WI38 (cell line): ENCODE results near the gene LAMC1.

Experiments
- H3K4me3 ChIP-seq: 2 replicates; pipeline ENCODE4 v1.5.1; 2011; ENCODE audit warnings: low read depth, mild to moderate bottlenecking, control low read depth, low read length
- CTCF ChIP-seq: IDR thresholded peaks from 2 replicates; pipeline ENCODE4 v1.5.1; 2012; ENCODE audit warnings: low read depth, mild to moderate bottlenecking, control low read depth, low read length

Gene LAMC1

GRCh38 chr1:183178545-183178944 is 155.3 kb downstream of the LAMC1 start:
- no peak overlapping the region for H3K4me3 ChIP-seq
- TF ChIP-seq CTCF: no peak

- H3K4me3 ChIP-seq: no peak overlapping the region
- no peak for TF ChIP-seq CTCF
Measured at GRCh38 chr1:183179033-183179432, 155.8 kb downstream of the LAMC1 start.

- no peak for TF ChIP-seq CTCF
- H3K4me3 ChIP-seq: no peak overlapping the region
Measured at GRCh38 chr1:183180218-183180617, 157.0 kb downstream of the LAMC1 start.

GRCh38 chr1:183180634-183181056 is 157.4 kb downstream of the LAMC1 start:
- TF ChIP-seq CTCF: no peak
- H3K4me3 ChIP-seq: no peak overlapping the region

- no peak within 1 kb of the TSS for H3K4me3 ChIP-seq
- TF ChIP-seq CTCF: no peak
Measured at GRCh38 chr1:183185941-183186490, 162.8 kb downstream of the LAMC1 start, which contains the start of gene LAMC2. LAMC2 (plus strand) TSS chr1:183186264; CDS start chr1:183186353, 89 bp downstream.

GRCh38 chr1:183186841-183187240 is 163.6 kb downstream of the LAMC1 start:
- H3K4me3 ChIP-seq: no peak overlapping the region
- TF ChIP-seq CTCF: no peak

- H3K4me3 ChIP-seq: no peak overlapping the region
- TF ChIP-seq CTCF: no peak
Measured at GRCh38 chr1:183188240-183188639, 165.0 kb downstream of the LAMC1 start.
